Body of pancreas (tissue), 4 donors: Measurements from ENCODE around the gene TIA1. TPM values are rescaled to one million over a fixed set of nuclear protein-coding genes. Genes with fewer than 3 reads are reported as not detected.
"Not testable (repeated sequence)": the region's sequence is repeated elsewhere in the genome, so short reads cannot be mapped to it uniquely, and the experiment has no call there.

Experiments used
- ATAC-seq: fragments of 150-250 bp; one replicate; pipeline ENCODE4 v1.9.1; 2016
- DNase-seq, 4 donors: peaks; one replicate each; pipeline ENCODE4 v3.0.0-alpha.2; 2019
- H3K27ac ChIP-seq, 4 donors: fragments of 200-600 bp; sonication (generic); 1 replicate in 3 of 4; 2 replicates in 1 of 4; pipeline versions ENCODE4 v1.5.1 to v1.6.1; 2016 to 2019; ENCODE audit warnings: mild to moderate bottlenecking in 1 of 4, mixed read lengths in 1 of 4, moderate library complexity in 1 of 4
- H3K27me3 ChIP-seq, 2 donors: fragments of 200-600 bp; sonication (generic); one replicate each; pipeline ENCODE4 v1.6.0; 2016; ENCODE audit warnings: mild to moderate bottlenecking in 1 of 2
- H3K36me3 ChIP-seq, 2 donors: fragments of 200-600 bp; sonication (generic); replicated peaks in 1 of 2; 2 replicates each; pipeline ENCODE4 v1.5.1; 2016; ENCODE audit warnings: low read depth in 2 of 2; ENCODE audit not compliant: insufficient read depth in 1 of 2
- H3K4me1 ChIP-seq: fragments of 200-600 bp; sonication (generic); one replicate; pipeline ENCODE4 v1.6.0; 2016
- H3K4me3 ChIP-seq, 2 donors: fragments of 200-600 bp; sonication (generic); 1 replicate in 1 of 2; 2 replicates in 1 of 2; pipeline ENCODE4 v1.5.1; 2016 to 2019
- H3K9me3 ChIP-seq, 3 donors: fragments of 200-600 bp; sonication (generic); 1 replicate in 2 of 3; 2 replicates in 1 of 3; pipeline ENCODE4 v1.5.1; 2016
- CTCF ChIP-seq, 7 experiments: fragments of 450-650 bp in 4 of 7; fragments of 200-600 bp in 3 of 7; sonication (generic) in 3 of 7; IDR thresholded peaks; one replicate each; pipeline ENCODE4 v1.5.1; 2016 to 2019; ENCODE audit warnings: antibody characterized with exemption in 7 of 7
- POLR2A ChIP-seq, 3 donors: fragments of 450-650 bp; IDR thresholded peaks; one replicate each; pipeline ENCODE4 v1.6.1; 2016; ENCODE audit warnings: antibody characterized with exemption in 3 of 3, mild to moderate bottlenecking in 2 of 3
- WGBS, 2 donors: methylation state at CpG; one replicate each; pipeline ENCODE4 v1.1.5; 2017; 5-methylcytosine and 5-hydroxymethylcytosine counted together
- intact Hi-C: fragments of 100-400 bp; cut with DNase I; formaldehyde crosslinking; loops from one replicate; pipeline ENCODE4 v1.15.1; 2023
- total RNA-seq, 2 donors: library from RNA; depleted of rRNA; stranded (reverse); fragments of >200 nt; gene quantifications; one replicate each; pipeline ENCODE4 v1.1.0, GENCODE V29; 2016

Gene TIA1
- total RNA-seq, 2 donors from 2014 or later, result 96.6 to 130 TPM

GRCh38 chr2:70190418-70191243 is 57.8 kb downstream of the TIA1 start, which contains the start of gene C2orf42:
Gene C2orf42 (minus strand): TSS chr2:70191019. CDS start chr2:70181985, 9,034 bp downstream.
- ATAC-seq, result peak; percentile 96
- DNase-seq, result peak; percentile 95 to 97 (median 96)
- no peaks in the 10 kb centered on the region for H3K27me3 ChIP-seq
- H3K9me3 ChIP-seq, result no peaks in the 10 kb centered on the region
- H3K36me3 ChIP-seq, result no peaks in the 10 kb centered on the region
- H3K27ac ChIP-seq, result peak within 1 kb of the TSS; percentile 84 to 99 (median 96)
- H3K4me3 ChIP-seq, result peak within 1 kb of the TSS; percentile 40 to 65
- TF ChIP-seq POLR2A (IDR thresholded peaks at IDR 0.05) (peak; percentile 92 to 99 (median 99)), CTCF (IDR thresholded peaks at IDR 0.05) (peak in 2 of 7 experiments; percentile 16 to 21)
- intact Hi-C loops, result no loop called here
- peaks cover 7% of the 10 kb centered on the region for H3K4me1 ChIP-seq
- 0% methylated on average over 21 to 58 of the region's 60 CpGs for WGBS, 2 donors

- WGBS, 2 donors, result 51 to 55% methylated on average over 5 of the region's 5 CpGs
- no peaks in the 10 kb centered on the region for H3K9me3 ChIP-seq
- ATAC-seq (no peak), DNase-seq (no peak)
- no peak overlapping the region for H3K27ac ChIP-seq
- no peak overlapping the region for H3K4me3 ChIP-seq
- H3K4me1 ChIP-seq, result peaks cover 7% of the 10 kb centered on the region
- H3K27me3 ChIP-seq, result no peaks in the 10 kb centered on the region
- H3K36me3 ChIP-seq, result no peaks in the 10 kb centered on the region
- TF ChIP-seq CTCF (IDR thresholded peaks at IDR 0.05) (no peak), POLR2A (IDR thresholded peaks at IDR 0.05) (no peak)
- intact Hi-C loops, result no loop called here
Measured at GRCh38 chr2:70188460-70188859, 60.0 kb downstream of the TIA1 start.

GRCh38 chr2:70187170-70187569 is 61.3 kb downstream of the TIA1 start:
- H3K4me3 ChIP-seq, H3K36me3 ChIP-seq, H3K4me1 ChIP-seq, H3K27me3 ChIP-seq, H3K27ac ChIP-seq, ATAC-seq, intact Hi-C loops, DNase-seq, H3K9me3 ChIP-seq: not testable (repeated sequence)
- WGBS, 2 donors, result 91 to 94% methylated on average over 9 of the region's 9 CpGs

GRCh38 chr2:70182689-70183088 is 65.7 kb downstream of the TIA1 start:
- 75 to 78% methylated on average over 4 of the region's 4 CpGs for WGBS, 2 donors

More at GRCh38 chr2:70182689-70183088, 65.7 kb downstream of the TIA1 start:
- Histone ChIP-seq H3K9me3 (no peaks in the 10 kb centered on the region), H3K36me3 (no peaks in the 10 kb centered on the region), H3K27me3 (no peaks in the 10 kb centered on the region), H3K4me1 (no peaks in the 10 kb centered on the region), H3K27ac (no peak overlapping the region), H3K4me3 (no peak overlapping the region)
- TF ChIP-seq POLR2A (IDR thresholded peaks at IDR 0.05), result no peak
- TF ChIP-seq CTCF (IDR thresholded peaks at IDR 0.05), result no peak
- intact Hi-C loops, result no loop called here
- no peak for ATAC-seq
- no peak for DNase-seq
